Fibroblast of lung (primary cell): Measurements from ENCODE around the gene COLEC12. TPM values are rescaled to one million over a fixed set of nuclear protein-coding genes. Genes with fewer than 3 reads are reported as not detected.

Experiments
- DNase-seq, 2 donors: peaks; one replicate each; pipeline versions ENCODE4 v3.0.0 to v3.0.0-alpha.2; 2010; ENCODE audit warnings: low read depth in 2 of 2
- H2AFZ ChIP-seq: 2 replicates; pipeline ENCODE4 v1.5.1; 2012; ENCODE audit warnings: low read length, control low read depth, inconsistent platforms
- H3K27ac ChIP-seq: 2 replicates; pipeline ENCODE4 v1.5.1; 2011; ENCODE audit warnings: low read length, control low read depth; ENCODE audit not compliant: insufficient read depth
- H3K27me3 ChIP-seq: 2 replicates; pipeline ENCODE4 v1.5.1; 2011; ENCODE audit warnings: mild to moderate bottlenecking, low read length; ENCODE audit not compliant: control insufficient read depth, insufficient read depth
- H3K36me3 ChIP-seq: 2 replicates; pipeline ENCODE4 v1.5.1; 2011; ENCODE audit warnings: low read length; ENCODE audit not compliant: control insufficient read depth, insufficient read depth
- H3K4me1 ChIP-seq: 2 replicates; pipeline ENCODE4 v1.5.1; 2011; ENCODE audit warnings: low read length; ENCODE audit not compliant: control insufficient read depth, insufficient read depth; ENCODE audit errors: extremely low read depth
- H3K4me2 ChIP-seq: 2 replicates; pipeline ENCODE4 v1.5.1; 2011; ENCODE audit warnings: low read length, control low read depth; ENCODE audit not compliant: insufficient read depth; ENCODE audit errors: extremely low read depth
- H3K4me3 ChIP-seq, 4 experiments: fragments of 200-600 bp in 1 of 4; sonication (generic) in 1 of 4; replicated peaks in 1 of 4; 2 replicates each; pipeline ENCODE4 v1.5.1; 2011 to 2016; ENCODE audit warnings: low read length in 4 of 4, low read depth in 3 of 4, mild to moderate bottlenecking in 3 of 4, control low read depth in 2 of 4, inconsistent platforms in 1 of 4, mixed read lengths in 1 of 4; ENCODE audit not compliant: insufficient read depth in 1 of 4; ENCODE audit errors: control extremely low read depth in 1 of 4
- H3K79me2 ChIP-seq: 2 replicates; pipeline ENCODE4 v1.5.1; 2012; ENCODE audit warnings: mild to moderate bottlenecking, low read length, inconsistent platforms; ENCODE audit not compliant: control insufficient read depth, insufficient read depth
- H3K9ac ChIP-seq: 2 replicates; pipeline ENCODE4 v1.5.1; 2011; ENCODE audit warnings: mild to moderate bottlenecking, low read length, control low read depth; ENCODE audit not compliant: insufficient read depth
- H3K9me3 ChIP-seq: 2 replicates; pipeline ENCODE4 v1.5.1; 2012; ENCODE audit warnings: low read depth, low read length; ENCODE audit not compliant: control insufficient read depth, insufficient read depth
- H4K20me1 ChIP-seq: 2 replicates; pipeline ENCODE4 v1.5.1; 2011; ENCODE audit warnings: low read length; ENCODE audit not compliant: control insufficient read depth, insufficient read depth; ENCODE audit errors: extremely low read depth
- EZH2 ChIP-seq: IDR thresholded peaks from 2 replicates; pipeline ENCODE4 v1.5.1; 2012; ENCODE audit warnings: low read length, control low read depth, mild to moderate bottlenecking; ENCODE audit errors: missing control alignments
- polyA plus RNA-seq, 2 donors: library from polyadenylated mRNA; depleted of rRNA in 1 of 2; stranded (reverse) in 1 of 2; unstranded in 1 of 2; fragments of >200 nt; gene quantifications; 2 replicates each; pipeline ENCODE4 v1.2.1, GENCODE V29; 2011 to 2012; ENCODE audit warnings: missing spikeins in 1 of 2
- total RNA-seq: library from RNA; depleted of rRNA; stranded (reverse); fragments of >200 nt; gene quantifications from 2 replicates; pipeline ENCODE4 v1.2.1, GENCODE V29; 2014
- TF ChIP-seq, protein P1 (sequence below), 2 donors: IDR thresholded peaks in 1 of 2; conservative IDR thresholded peaks in 1 of 2; 1 replicate in 1 of 2; 2 replicates in 1 of 2; pipeline ENCODE4 v1.5.1; 2011 to 2012; ENCODE audit warnings: low read length in 2 of 2, control low read depth in 1 of 2, inconsistent platforms in 1 of 2, low read depth in 1 of 2, mild to moderate bottlenecking in 1 of 2

The COLEC12 gene
- total and polyA plus RNA-seq, 2 donors (not counting 1 experiment from before 2014, with no cell fraction given), result 20.0 to 24.8 TPM

DNA sequence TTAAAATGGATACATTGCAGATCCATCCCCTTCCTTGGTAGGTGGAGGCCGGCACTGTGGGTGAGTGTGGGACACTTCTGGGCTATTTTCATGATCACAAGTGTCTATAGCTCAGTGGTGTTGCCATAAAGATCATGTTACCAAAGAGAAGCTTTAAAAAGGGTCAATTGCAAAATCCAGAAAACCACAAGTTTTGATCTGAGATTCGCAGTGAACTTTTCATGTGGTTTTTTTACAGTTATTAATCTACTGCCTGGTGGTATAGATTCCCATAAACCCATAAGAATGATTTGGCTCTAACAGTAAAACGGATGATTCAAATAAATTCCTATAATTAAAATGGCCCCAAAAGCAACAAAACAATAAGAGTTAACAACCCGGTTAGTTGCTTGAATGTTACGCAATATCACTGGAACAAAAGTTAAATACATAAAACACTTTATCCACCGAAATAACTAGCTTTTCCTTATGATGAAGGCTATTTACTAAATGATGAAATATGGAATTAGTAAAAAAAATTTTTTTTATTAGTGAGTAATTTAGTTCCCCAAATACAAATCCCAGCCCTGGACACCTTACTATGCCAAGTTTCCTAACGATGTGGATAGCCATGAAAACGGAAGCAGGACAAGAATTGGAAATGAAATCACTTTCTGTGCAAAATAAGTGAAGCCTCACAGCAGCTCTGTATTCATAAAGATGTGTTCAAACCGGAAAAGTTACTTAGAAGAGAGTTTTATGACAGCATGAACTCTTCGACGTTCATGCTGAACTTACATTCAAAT is 137.0 kb downstream of the COLEC12 start:
- Histone ChIP-seq H4K20me1 (no peaks in the 10 kb centered on the region), H3K36me3 (no peaks in the 10 kb centered on the region), H3K79me2 (no peaks in the 10 kb centered on the region), H3K4me2 (no peak overlapping the region), H3K9ac (no peak overlapping the region), H3K27me3 (no peaks in the 10 kb centered on the region), H3K27ac (peak overlapping the region; percentile 75), H3K9me3 (no peaks in the 10 kb centered on the region), H3K4me3 (no peak overlapping the region), H3K4me1 (peaks cover 2% of the 10 kb centered on the region), H2AFZ (no peak overlapping the region)
- peak; percentile 79 to 89 for DNase-seq
- TF ChIP-seq, protein P1, sequence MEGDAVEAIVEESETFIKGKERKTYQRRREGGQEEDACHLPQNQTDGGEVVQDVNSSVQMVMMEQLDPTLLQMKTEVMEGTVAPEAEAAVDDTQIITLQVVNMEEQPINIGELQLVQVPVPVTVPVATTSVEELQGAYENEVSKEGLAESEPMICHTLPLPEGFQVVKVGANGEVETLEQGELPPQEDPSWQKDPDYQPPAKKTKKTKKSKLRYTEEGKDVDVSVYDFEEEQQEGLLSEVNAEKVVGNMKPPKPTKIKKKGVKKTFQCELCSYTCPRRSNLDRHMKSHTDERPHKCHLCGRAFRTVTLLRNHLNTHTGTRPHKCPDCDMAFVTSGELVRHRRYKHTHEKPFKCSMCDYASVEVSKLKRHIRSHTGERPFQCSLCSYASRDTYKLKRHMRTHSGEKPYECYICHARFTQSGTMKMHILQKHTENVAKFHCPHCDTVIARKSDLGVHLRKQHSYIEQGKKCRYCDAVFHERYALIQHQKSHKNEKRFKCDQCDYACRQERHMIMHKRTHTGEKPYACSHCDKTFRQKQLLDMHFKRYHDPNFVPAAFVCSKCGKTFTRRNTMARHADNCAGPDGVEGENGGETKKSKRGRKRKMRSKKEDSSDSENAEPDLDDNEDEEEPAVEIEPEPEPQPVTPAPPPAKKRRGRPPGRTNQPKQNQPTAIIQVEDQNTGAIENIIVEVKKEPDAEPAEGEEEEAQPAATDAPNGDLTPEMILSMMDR (conservative IDR thresholded peaks at IDR 0.05 in 1 of 2, IDR thresholded peaks at IDR 0.05 in 1 of 2; ENCODE audit: low read depth in 1 of 2, low read length in 2 of 2), result no peak
- TF ChIP-seq EZH2, result no peak

DNA sequence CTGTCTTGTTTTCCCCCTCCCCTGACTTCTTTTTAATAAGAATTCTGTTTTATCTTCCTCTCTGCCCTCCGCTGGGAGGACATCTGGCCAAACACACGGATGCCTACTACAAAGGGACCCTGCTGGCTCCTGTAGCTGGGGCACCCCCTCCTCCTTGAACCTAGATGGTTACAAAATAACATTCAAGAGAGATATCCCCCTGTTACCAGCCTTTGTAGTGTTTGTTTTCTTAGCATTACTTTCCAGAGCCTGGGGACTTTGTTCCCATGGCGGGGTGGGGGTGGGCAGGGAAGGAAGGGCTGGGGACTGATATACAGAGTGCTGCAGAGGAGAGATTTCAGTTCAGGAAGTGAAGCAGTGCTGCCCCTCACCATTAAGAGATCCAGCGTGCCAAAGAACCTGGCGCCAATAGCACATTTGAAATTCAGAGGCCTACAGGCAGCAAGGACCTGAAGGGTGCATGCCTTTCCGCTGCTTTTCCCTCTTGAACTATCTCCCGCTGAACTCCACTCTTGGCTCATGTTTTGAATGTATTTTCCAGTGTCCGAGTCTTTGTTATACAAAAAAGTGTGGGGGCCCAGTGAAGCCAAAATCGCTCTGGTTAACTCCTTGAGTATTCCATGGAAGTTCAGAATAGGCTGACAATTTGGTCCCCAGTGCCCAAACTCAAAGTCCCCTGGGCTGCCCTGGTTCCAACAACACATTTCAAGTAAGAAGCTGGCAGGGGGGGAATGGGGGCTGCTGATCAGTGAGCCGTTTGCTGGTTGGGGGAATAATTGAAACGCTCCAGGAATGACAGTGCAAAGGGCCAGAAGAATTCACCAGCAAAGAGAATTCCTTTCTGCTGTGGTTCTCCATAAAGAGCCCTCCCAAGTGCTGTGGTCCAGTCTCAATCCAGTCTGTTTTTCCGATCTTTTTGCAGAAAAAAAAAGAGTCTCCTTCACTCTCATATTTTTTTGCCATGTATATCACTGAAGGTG is 137.9 kb downstream of the COLEC12 start:
- no peak overlapping the region for H2AFZ ChIP-seq
- H4K20me1 ChIP-seq, result no peaks in the 10 kb centered on the region
- no peaks in the 10 kb centered on the region for H3K9me3 ChIP-seq
- no peak overlapping the region for H3K9ac ChIP-seq
- peaks cover 2% of the 10 kb centered on the region for H3K4me1 ChIP-seq
- H3K36me3 ChIP-seq, result no peaks in the 10 kb centered on the region
- DNase-seq, result peak in 1 of 2 donors; percentile 76
- H3K27me3 ChIP-seq, result no peaks in the 10 kb centered on the region
- peak overlapping the region; percentile 36 for H3K4me2 ChIP-seq
- H3K79me2 ChIP-seq, result no peaks in the 10 kb centered on the region
- H3K4me3 ChIP-seq, result no peak overlapping the region
- TF ChIP-seq, protein P1 (conservative IDR thresholded peaks at IDR 0.05 in 1 of 2, IDR thresholded peaks at IDR 0.05 in 1 of 2; ENCODE audit: low read depth in 1 of 2, low read length in 2 of 2), result no peak
- H3K27ac ChIP-seq, result peak overlapping the region; percentile 75

DNA sequence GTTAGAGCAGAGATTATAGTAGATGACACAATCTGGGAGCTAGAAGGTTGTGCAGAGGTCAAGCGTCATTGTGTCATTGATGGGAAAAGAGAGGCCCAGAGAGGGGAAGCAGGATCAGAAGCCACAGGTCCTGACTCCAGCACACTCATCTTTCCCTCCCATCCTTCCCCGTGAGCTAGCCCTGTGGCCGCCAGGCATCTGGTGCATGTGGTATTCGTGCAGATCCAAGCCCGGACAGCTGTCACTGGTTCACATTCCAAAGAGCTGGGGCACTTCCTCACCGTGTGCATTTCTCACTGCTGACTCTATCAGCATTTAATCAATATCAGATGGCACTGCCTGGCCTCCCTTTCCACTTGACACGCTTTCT is 138.6 kb downstream of the COLEC12 start:
- Histone ChIP-seq H3K27me3 (no peaks in the 10 kb centered on the region), H3K9ac (no peak overlapping the region), H3K4me1 (peaks cover 2% of the 10 kb centered on the region), H2AFZ (no peak overlapping the region), H3K79me2 (no peaks in the 10 kb centered on the region), H3K4me3 (no peak overlapping the region), H3K36me3 (no peaks in the 10 kb centered on the region), H3K4me2 (peak overlapping the region; percentile 36), H4K20me1 (no peaks in the 10 kb centered on the region), H3K9me3 (no peaks in the 10 kb centered on the region), H3K27ac (peak overlapping the region; percentile 77)
- peak; percentile 43 to 95 for DNase-seq
- TF ChIP-seq EZH2, result no peak
- TF ChIP-seq, protein P1 (conservative IDR thresholded peaks at IDR 0.05 in 1 of 2, IDR thresholded peaks at IDR 0.05 in 1 of 2; ENCODE audit: low read depth in 1 of 2, low read length in 2 of 2), result no peak
